GM19351 (cell line): ENCODE measurements around the gene IRX4.
"Not testable (repeated sequence)": the region's sequence is repeated elsewhere in the genome, so short reads cannot be mapped to it uniquely, and the experiment has no call there.

Source experiments
- ATAC-seq: cut with Tn5 transposase; IDR thresholded peaks from one replicate; pipeline ENCODE4 v1.9.1; 2021; ENCODE audit warnings: mild to moderate bottlenecking, moderate library complexity; ENCODE audit not compliant: unreplicated experiment

IRX4 gene

GRCh38 chr5:1860949-1861348, 21.8 kb downstream of the IRX4 start:
- no peak for ATAC-seq

- ATAC-seq: no peak
These were observed 22.6 kb downstream of the IRX4 start for GRCh38 chr5:1860021-1860610.

GRCh38 chr5:1859099-1859498, 23.6 kb downstream of the IRX4 start:
- ATAC-seq: no peak

GRCh38 chr5:1858436-1858835, 24.3 kb downstream of the IRX4 start:
- no peak for ATAC-seq

- ATAC-seq: no peak
These were observed 25.5 kb downstream of the IRX4 start for GRCh38 chr5:1857256-1857600.

GRCh38 chr5:1856596-1857255, 26.0 kb downstream of the IRX4 start:
- ATAC-seq: no peak

- no peak for ATAC-seq
These were observed 27.1 kb downstream of the IRX4 start for GRCh38 chr5:1855596-1855995.

GRCh38 chr5:1855075-1855474, 27.6 kb downstream of the IRX4 start:
- ATAC-seq: no peak

- no peak for ATAC-seq
These were observed 29.2 kb downstream of the IRX4 start for GRCh38 chr5:1853531-1853930.

- no peak for ATAC-seq
These were observed 30.3 kb downstream of the IRX4 start for GRCh38 chr5:1852324-1852947.

- ATAC-seq: no peak
These were observed 31.3 kb downstream of the IRX4 start for GRCh38 chr5:1851290-1851934.

- no peak for ATAC-seq
These were observed 32.2 kb downstream of the IRX4 start for GRCh38 chr5:1850324-1851154.

- ATAC-seq: no peak
These were observed 35.1 kb downstream of the IRX4 start for GRCh38 chr5:1847611-1848010.

GRCh38 chr5:1847056-1847455, 35.7 kb downstream of the IRX4 start:
- no peak for ATAC-seq

- no peak for ATAC-seq
These were observed 36.1 kb downstream of the IRX4 start for GRCh38 chr5:1846583-1846982.

- no peak for ATAC-seq
These were observed 37.0 kb downstream of the IRX4 start for GRCh38 chr5:1845696-1846095.

GRCh38 chr5:1844708-1845436, 37.9 kb downstream of the IRX4 start:
- no peak for ATAC-seq

GRCh38 chr5:1843761-1844160, 39.0 kb downstream of the IRX4 start:
- ATAC-seq: not testable (repeated sequence)

GRCh38 chr5:1842004-1842819, 40.5 kb downstream of the IRX4 start:
- ATAC-seq: no peak
